OCI-LY7 (cell line): ENCODE results near the gene FGD3. TPM values are rescaled to one million over a fixed set of nuclear protein-coding genes. Genes with fewer than 3 reads are reported as not detected.
A peak's percentile ranks its signal among the peaks of the same experiment; 100 is the strongest.

Experiments
- BruUV-seq: library from RNA; stranded (reverse); fragments of 400-500 nt; replicated peaks from 2 replicates; lab custom pipeline; 2021; lab: Mats Ljungman, UMichigan
- CTCF ChIA-PET: fragments of 300-600 bp; sonication (Branson Sonifier 250); formaldehyde crosslinking; loops from one replicate; lab custom pipeline; 2022; ENCODE audit warnings: antibody characterized with exemption; ENCODE audit not compliant: unreplicated experiment; lab: Charles Lee
- POLR2A ChIA-PET: fragments of 300-600 bp; sonication (Branson Sonifier 250); formaldehyde crosslinking; loops from one replicate; lab custom pipeline; 2022; ENCODE audit warnings: antibody characterized with exemption; lab: Charles Lee
- DNase-seq: peaks from one replicate; pipeline ENCODE4 v3.0.0-alpha.2; 2015; ENCODE audit warnings: low spot score
- H2AFZ ChIP-seq: fragments of 200-600 bp; sonication (generic), shearing (Covaris generic); 2 replicates; pipeline ENCODE4 v1.6.1; 2014; ENCODE audit warnings: mild to moderate bottlenecking, antibody characterized with exemption, low read length, moderate library complexity
- H3K27ac ChIP-seq: fragments of 200-600 bp; sonication (generic); 2 replicates; pipeline ENCODE4 v1.5.1; 2014; ENCODE audit warnings: mixed run types, low read depth, mild to moderate bottlenecking, moderate library complexity, low read length, inconsistent platforms; ENCODE audit not compliant: poor library complexity, severe bottlenecking
- H3K36me3 ChIP-seq: fragments of 200-600 bp; sonication (generic); 2 replicates; pipeline ENCODE4 v1.6.1; 2014; ENCODE audit warnings: mild to moderate bottlenecking, antibody characterized with exemption, low read length, moderate library complexity, mixed read lengths; ENCODE audit not compliant: insufficient read depth
- H3K4me1 ChIP-seq: fragments of 200-600 bp; sonication (generic); 2 replicates; pipeline ENCODE4 v1.5.1; 2014; ENCODE audit warnings: mild to moderate bottlenecking, low read length; ENCODE audit not compliant: insufficient read depth, poor library complexity, severe bottlenecking
- H3K4me2 ChIP-seq: fragments of 200-600 bp; sonication (generic); 2 replicates; pipeline ENCODE4 v1.6.1; 2014; ENCODE audit warnings: mild to moderate bottlenecking, low read length
- H3K4me3 ChIP-seq: fragments of 200-600 bp; sonication (generic); 2 replicates; pipeline ENCODE4 v1.5.1; 2014; ENCODE audit warnings: mild to moderate bottlenecking, low read depth, low read length; ENCODE audit not compliant: poor library complexity, severe bottlenecking
- H3K79me2 ChIP-seq: fragments of 200-600 bp; sonication (generic); 2 replicates; pipeline ENCODE4 v1.6.1; 2016; ENCODE audit warnings: low read depth, mild to moderate bottlenecking, low read length, moderate library complexity, mixed read lengths; ENCODE audit not compliant: insufficient read depth
- H3K9me2 ChIP-seq: fragments of 200-600 bp; sonication (generic); 2 replicates; pipeline ENCODE4 v1.6.1; 2016; ENCODE audit warnings: mild to moderate bottlenecking, low read length, mixed read lengths; ENCODE audit not compliant: insufficient read depth
- H3K9me3 ChIP-seq: fragments of 200-600 bp; sonication (generic); 2 replicates; pipeline ENCODE4 v1.6.1; 2014; ENCODE audit warnings: mild to moderate bottlenecking, mixed run types, low read length, mixed read lengths
- H4K20me1 ChIP-seq: fragments of 200-600 bp; sonication (generic); 2 replicates; pipeline ENCODE4 v1.6.1; 2014; ENCODE audit warnings: mild to moderate bottlenecking, antibody characterized with exemption, low read length, moderate library complexity, mixed read lengths; ENCODE audit not compliant: insufficient read depth
- EZH2phosphoT487 ChIP-seq: fragments of 200-600 bp; sonication (generic); IDR thresholded peaks from 2 replicates; pipeline ENCODE4 v1.6.1; 2018; ENCODE audit warnings: low read depth, borderline replicate concordance, mild to moderate bottlenecking, mixed run types, antibody characterized with exemption, low read length, moderate library complexity, mixed read lengths
- intact Hi-C: fragments of 100-400 bp; cut with micrococcal nuclease; formaldehyde crosslinking; loops from one replicate; pipeline ENCODE4 v1.10.0; 2022; ENCODE audit not compliant: unreplicated experiment
- total RNA-seq, 2 experiments: library from RNA; depleted of rRNA in 1 of 2; stranded (reverse); fragments of >200 nt in 1 of 2; shearing (Covaris generic) in 1 of 2; gene quantifications; 2 replicates each; pipeline ENCODE4 v1.2.3, GENCODE V29; 2014 to 2022
- TF ChIP-seq, protein P1 (sequence below): fragments of 200-600 bp; sonication (generic); conservative IDR thresholded peaks from 2 replicates; pipeline ENCODE4 v1.5.1; 2014; ENCODE audit warnings: mild to moderate bottlenecking, antibody characterized with exemption, low read length, moderate library complexity, mixed read lengths

FGD3 gene
- total RNA-seq, 2 experiments from 2014 or later, result 22.1 to 22.9 TPM

DNA sequence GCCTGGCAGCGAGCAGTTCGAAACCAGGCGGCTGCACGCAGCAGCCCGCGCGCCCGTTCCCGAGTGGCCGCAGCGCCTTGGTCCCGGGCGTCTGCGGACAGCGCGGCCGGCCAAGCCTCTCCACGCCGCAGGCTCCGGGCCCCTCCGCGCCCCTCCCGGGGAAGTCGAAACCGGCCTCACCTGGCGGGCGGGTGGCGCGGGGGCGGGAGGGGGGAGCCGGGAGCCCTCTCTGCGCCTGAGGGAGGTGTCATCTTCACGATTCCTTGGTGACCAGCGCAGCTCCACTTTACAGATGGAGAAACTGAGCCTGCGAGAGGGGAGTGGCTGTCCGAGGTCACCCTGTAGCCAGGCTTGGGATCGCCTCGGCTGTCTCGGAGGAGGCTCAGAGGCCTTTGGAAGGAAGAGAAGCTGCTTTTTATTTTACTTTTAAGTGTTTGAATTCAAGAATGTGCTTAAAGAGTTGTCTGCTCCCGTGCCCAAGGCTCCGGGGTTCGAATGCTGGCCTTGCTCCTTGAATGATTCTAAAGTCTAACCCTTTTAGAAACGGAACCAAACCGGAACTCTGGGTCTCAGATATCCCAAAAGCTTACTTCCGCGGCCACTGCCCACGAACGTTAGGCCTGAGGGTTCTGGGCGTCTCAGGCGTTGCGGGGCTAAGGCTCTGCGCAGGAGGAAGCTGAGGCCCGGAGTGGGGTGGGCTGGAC is 111.8 kb downstream of the FGD3 start:
- Histone ChIP-seq H3K27ac (peak overlapping the region; percentile 95), H3K36me3 (peaks cover 18% of the 10 kb centered on the region), H3K4me3 (peak overlapping the region; percentile 79), H3K4me1 (peaks cover 81% of the 10 kb centered on the region), H4K20me1 (no peaks in the 10 kb centered on the region), H2AFZ (no peak overlapping the region), H3K4me2 (peak overlapping the region; percentile 88), H3K9me2 (no peaks in the 10 kb centered on the region), H3K79me2 (peaks cover 37% of the 10 kb centered on the region), H3K9me3 (no peaks in the 10 kb centered on the region)
- no TSS peak for BruUV-seq
- CTCF ChIA-PET, result interaction anchor here (1.0 to 1.4 kb wide), 3 partner anchors 31 to 243 kb away, joined by 3 to 6 read pairs (median 3); no protein-coding TSS in a partner anchor
- POLR2A ChIA-PET, result interaction anchor here (0.6 to 1.5 kb wide), 4 partner anchors 16 to 50 kb away, joined by 3 to 6 read pairs (median 3); no protein-coding TSS in a partner anchor
- no peak for TF ChIP-seq EZH2phosphoT487
- TF ChIP-seq, protein P1, sequence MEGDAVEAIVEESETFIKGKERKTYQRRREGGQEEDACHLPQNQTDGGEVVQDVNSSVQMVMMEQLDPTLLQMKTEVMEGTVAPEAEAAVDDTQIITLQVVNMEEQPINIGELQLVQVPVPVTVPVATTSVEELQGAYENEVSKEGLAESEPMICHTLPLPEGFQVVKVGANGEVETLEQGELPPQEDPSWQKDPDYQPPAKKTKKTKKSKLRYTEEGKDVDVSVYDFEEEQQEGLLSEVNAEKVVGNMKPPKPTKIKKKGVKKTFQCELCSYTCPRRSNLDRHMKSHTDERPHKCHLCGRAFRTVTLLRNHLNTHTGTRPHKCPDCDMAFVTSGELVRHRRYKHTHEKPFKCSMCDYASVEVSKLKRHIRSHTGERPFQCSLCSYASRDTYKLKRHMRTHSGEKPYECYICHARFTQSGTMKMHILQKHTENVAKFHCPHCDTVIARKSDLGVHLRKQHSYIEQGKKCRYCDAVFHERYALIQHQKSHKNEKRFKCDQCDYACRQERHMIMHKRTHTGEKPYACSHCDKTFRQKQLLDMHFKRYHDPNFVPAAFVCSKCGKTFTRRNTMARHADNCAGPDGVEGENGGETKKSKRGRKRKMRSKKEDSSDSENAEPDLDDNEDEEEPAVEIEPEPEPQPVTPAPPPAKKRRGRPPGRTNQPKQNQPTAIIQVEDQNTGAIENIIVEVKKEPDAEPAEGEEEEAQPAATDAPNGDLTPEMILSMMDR, result no peak
- DNase-seq, result peak; percentile 66
- intact Hi-C loops, result no loop called here

DNA sequence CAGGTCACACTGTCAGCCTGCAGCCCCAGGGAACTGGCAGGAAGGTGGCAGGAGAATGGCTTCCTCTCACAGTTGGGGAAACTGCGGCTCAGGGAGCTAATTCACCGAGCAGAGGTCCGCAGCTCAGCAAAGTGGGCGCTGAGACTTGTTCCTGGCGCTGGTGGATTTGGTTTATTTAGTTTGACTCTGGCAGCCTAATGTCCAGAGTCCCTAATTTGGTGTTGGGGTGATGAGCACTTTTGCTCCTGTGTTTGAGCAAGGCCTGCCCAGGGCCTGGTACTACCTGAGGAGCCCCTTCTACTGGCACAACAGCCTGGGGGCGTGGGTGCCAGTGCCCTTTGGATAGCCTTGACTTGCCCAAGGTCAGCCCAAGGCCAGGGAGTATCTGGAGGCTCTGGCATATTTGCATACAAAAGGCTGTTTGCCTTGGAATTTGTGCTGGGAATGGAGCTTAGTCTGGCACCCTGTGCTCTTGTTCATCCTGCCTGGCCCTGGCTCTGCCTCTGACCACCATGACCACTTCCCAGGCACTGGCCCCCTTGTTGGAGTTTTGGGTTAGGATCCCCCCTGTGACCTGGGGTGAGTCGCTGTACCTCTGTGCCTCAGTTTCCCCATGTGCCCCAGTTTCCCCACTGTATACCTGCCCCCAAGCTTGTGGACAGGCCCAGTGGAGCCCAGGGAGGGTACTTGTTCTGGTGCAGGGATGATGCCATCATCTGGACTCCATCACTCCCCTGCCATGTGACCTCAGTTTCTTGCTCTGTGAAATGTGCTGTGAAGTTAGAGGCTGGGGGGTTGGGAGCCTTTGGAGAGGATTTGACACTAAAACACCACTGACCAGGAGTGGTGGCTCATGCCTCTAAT is 112.6 kb downstream of the FGD3 start:
- Histone ChIP-seq H4K20me1 (no peaks in the 10 kb centered on the region), H3K4me2 (peak overlapping the region; percentile 88), H3K4me3 (peak overlapping the region; percentile 79), H3K79me2 (peaks cover 40% of the 10 kb centered on the region), H3K36me3 (peaks cover 21% of the 10 kb centered on the region), H3K27ac (peak overlapping the region; percentile 95), H3K9me2 (no peaks in the 10 kb centered on the region), H2AFZ (no peak overlapping the region), H3K4me1 (peaks cover 80% of the 10 kb centered on the region), H3K9me3 (no peaks in the 10 kb centered on the region)
- ChIA-PET CTCF (interaction anchor here (0.7 to 1.4 kb wide), 5 partner anchors 11 to 243 kb away, joined by 3 to 6 read pairs (median 3); no protein-coding TSS in a partner anchor), POLR2A (interaction anchor here (0.7 to 1.5 kb wide), 5 partner anchors 15 to 57 kb away, joined by 3 to 6 read pairs (median 3); no protein-coding TSS in a partner anchor)
- TF ChIP-seq, protein P1, result no peak
- no peak for TF ChIP-seq EZH2phosphoT487
- no peak for DNase-seq
- intact Hi-C loops, result loop anchor here (5.0 to 10.0 kb wide), 3 partner anchors 77 to 295 kb away; partner anchors contain the start of gene BICD2
- TSS peak; percentile 36 for BruUV-seq
